ENCODE results near the gene GEMIN5.

GEMIN5 gene

GRCh38 chr5:154948313-154948712 lies 10.3 kb upstream of the GEMIN5 start:
- no peaks in the 10 kb centered on the region for H3K36me3 ChIP-seq (ENCODE audit: control insufficient read depth, insufficient read depth, low read length)
- H3K4me2 ChIP-seq (ENCODE audit: low read length) = no peak overlapping the region
- no peaks in the 10 kb centered on the region for H3K9me3 ChIP-seq (ENCODE audit: control insufficient read depth, low read length)
- H3K79me2 ChIP-seq = peaks cover 23% of the 10 kb centered on the region
- no peak overlapping the region for H3K4me3 ChIP-seq (ENCODE audit: low read depth, low read length)
- no peak for TF ChIP-seq CTCF (IDR thresholded peaks at IDR 0.05)
- H3K27me3 ChIP-seq (ENCODE audit: control insufficient read depth, insufficient read depth, low read length) = no peaks in the 10 kb centered on the region
- H3K27ac ChIP-seq = no peak overlapping the region
- H3K9ac ChIP-seq = no peak overlapping the region
- no peak overlapping the region for H2AFZ ChIP-seq
- H3K4me1 ChIP-seq = no peaks in the 10 kb centered on the region

DNA sequence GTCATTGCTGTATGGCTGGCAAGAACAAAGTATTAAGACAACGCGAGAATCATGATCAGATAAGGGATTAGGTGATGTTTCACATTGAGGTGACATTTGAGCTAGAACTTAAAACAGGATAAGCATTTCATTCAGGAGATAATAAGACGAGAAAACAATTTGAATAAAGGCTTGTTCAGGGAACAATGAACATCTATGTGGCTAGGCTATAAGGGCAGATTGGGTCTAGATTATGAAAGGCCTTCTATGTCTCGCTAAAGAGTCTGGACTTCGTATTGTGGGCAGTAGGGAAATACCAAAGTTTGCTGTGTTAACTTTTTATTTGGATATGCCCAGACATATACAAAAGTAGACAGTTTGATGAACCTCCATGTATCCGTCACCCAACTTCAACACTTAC lies 9.8 kb upstream of the GEMIN5 start:
- no peak overlapping the region for H3K27ac ChIP-seq

DNA sequence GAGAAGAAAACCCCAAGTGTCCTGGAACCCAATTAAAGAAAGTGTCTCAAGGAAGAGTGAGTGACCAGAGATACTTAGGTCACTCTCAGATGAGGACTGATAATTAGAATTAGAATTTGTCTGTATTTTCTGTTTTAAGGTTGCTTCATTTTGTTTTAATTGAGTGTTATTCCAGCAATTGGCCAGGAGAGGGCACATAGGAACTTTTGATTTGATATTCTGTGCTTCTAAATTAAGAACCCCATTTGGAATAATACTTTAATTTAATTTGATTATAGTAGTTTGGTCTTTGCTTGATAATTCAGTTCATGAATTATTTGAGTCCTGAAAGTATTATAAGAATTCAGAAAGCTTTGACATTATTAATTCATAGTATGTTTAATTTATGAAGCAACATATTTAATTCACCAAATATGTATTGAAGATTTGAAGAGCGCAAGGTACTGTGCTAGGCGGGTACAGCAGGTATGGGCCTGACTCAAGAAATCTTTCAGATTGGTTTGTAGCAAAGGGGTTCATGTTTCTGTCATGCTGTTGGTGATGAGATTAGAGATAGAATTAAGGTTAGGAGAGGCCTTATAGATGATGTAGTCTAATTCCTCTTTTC lies 7.8 kb upstream of the GEMIN5 start:
- Histone ChIP-seq H3K27me3 (ENCODE audit: control insufficient read depth, insufficient read depth, low read length) (no peaks in the 10 kb centered on the region), H3K27ac (no peak overlapping the region), H3K9ac (no peak overlapping the region), H3K36me3 (ENCODE audit: control insufficient read depth, insufficient read depth, low read length) (no peaks in the 10 kb centered on the region), H3K79me2 (peaks cover 35% of the 10 kb centered on the region), H3K4me1 (no peaks in the 10 kb centered on the region), H2AFZ (no peak overlapping the region), H3K4me2 (ENCODE audit: low read length) (no peak overlapping the region), H3K4me3 (ENCODE audit: low read depth, low read length) (no peak overlapping the region), H3K9me3 (ENCODE audit: control insufficient read depth, low read length) (no peaks in the 10 kb centered on the region)
- peak; percentile 59 for TF ChIP-seq CTCF (IDR thresholded peaks at IDR 0.05)

More for the DNA sequence above, 9.8 kb upstream of the GEMIN5 start:
- H3K27me3 ChIP-seq (ENCODE audit: control insufficient read depth, insufficient read depth, low read length) = no peaks in the 10 kb centered on the region
- H3K4me2 ChIP-seq (ENCODE audit: low read length) = no peak overlapping the region
- H3K9me3 ChIP-seq (ENCODE audit: control insufficient read depth, low read length) = no peaks in the 10 kb centered on the region
- no peaks in the 10 kb centered on the region for H3K36me3 ChIP-seq (ENCODE audit: control insufficient read depth, insufficient read depth, low read length)
- no peak for TF ChIP-seq CTCF (IDR thresholded peaks at IDR 0.05)
- no peaks in the 10 kb centered on the region for H3K4me1 ChIP-seq
- peaks cover 23% of the 10 kb centered on the region for H3K79me2 ChIP-seq
- no peak overlapping the region for H2AFZ ChIP-seq
- no peak overlapping the region for H3K4me3 ChIP-seq (ENCODE audit: low read depth, low read length)
- no peak overlapping the region for H3K9ac ChIP-seq

DNA sequence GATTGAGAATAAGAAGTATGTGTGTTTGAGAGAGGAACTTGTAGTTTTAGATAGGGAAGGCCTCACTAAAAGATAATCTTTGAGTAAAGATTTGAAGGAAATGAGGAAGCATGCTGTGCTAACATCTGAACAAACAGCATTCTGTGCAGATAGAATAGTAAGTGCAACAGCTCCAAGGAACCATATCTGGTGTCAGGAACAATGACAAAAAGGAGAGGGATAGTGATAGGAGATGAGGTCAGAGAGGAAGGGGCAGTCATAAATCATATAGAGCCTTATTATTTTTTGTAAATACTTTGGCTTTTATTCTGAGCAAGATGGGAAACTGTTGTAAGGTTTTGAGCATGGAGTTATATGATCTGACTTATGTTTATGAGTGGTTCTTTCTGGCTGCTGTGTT lies 6.7 kb upstream of the GEMIN5 start:
- H3K9ac ChIP-seq = no peak overlapping the region
- no peaks in the 10 kb centered on the region for H3K27me3 ChIP-seq (ENCODE audit: control insufficient read depth, insufficient read depth, low read length)
- no peak for TF ChIP-seq CTCF (IDR thresholded peaks at IDR 0.05)
- H3K4me1 ChIP-seq = no peaks in the 10 kb centered on the region
- H3K36me3 ChIP-seq (ENCODE audit: control insufficient read depth, insufficient read depth, low read length) = no peaks in the 10 kb centered on the region
- peaks cover 35% of the 10 kb centered on the region for H3K79me2 ChIP-seq
- H2AFZ ChIP-seq = no peak overlapping the region
- no peak overlapping the region for H3K4me3 ChIP-seq (ENCODE audit: low read depth, low read length)
- H3K27ac ChIP-seq = no peak overlapping the region
- H3K4me2 ChIP-seq (ENCODE audit: low read length) = no peak overlapping the region
- no peaks in the 10 kb centered on the region for H3K9me3 ChIP-seq (ENCODE audit: control insufficient read depth, low read length)

DNA sequence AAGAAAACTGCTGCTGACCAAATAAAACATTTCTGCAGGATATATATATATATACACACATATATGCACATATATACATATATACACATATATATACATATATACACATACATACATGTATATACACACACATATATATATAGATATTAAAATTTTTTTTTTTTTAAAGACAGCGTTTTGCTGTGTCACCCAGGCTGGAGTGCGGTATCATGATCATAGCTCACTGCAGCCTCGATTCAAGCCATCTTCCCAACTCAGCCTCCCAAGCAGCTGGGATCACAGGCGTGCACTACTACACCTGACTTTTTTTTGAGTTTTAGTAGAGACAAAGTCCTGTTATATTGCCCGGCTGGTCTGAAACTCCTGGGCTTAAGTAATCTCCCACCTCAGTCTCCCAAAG lies 5.5 kb upstream of the GEMIN5 start:
- H3K79me2 ChIP-seq = peaks cover 35% of the 10 kb centered on the region
- no peak overlapping the region for H3K9ac ChIP-seq
- no peak overlapping the region for H3K27ac ChIP-seq
- no peaks in the 10 kb centered on the region for H3K4me1 ChIP-seq
- H3K36me3 ChIP-seq (ENCODE audit: control insufficient read depth, insufficient read depth, low read length) = no peaks in the 10 kb centered on the region
- H3K4me2 ChIP-seq (ENCODE audit: low read length) = no peak overlapping the region
- no peak overlapping the region for H3K4me3 ChIP-seq (ENCODE audit: low read depth, low read length)
- no peak overlapping the region for H2AFZ ChIP-seq
- no peaks in the 10 kb centered on the region for H3K27me3 ChIP-seq (ENCODE audit: control insufficient read depth, insufficient read depth, low read length)
- TF ChIP-seq CTCF (IDR thresholded peaks at IDR 0.05) = no peak
- H3K9me3 ChIP-seq (ENCODE audit: control insufficient read depth, low read length) = no peaks in the 10 kb centered on the region
